ENCODE results near the gene RAD51B. TPM values are rescaled to one million over a fixed set of nuclear protein-coding genes. Genes with fewer than 3 reads are reported as not detected.
A peak's percentile ranks its signal among the peaks of the same experiment; 100 is the strongest.

RAD51B gene
- total and polyA plus RNA-seq, 8 donors, result 1.8 to 30.7 (median 15.3) TPM

- no peak for TF ChIP-seq POLR2A (IDR thresholded peaks at IDR 0.05)
- no peak for TF ChIP-seq CTCF (IDR thresholded peaks at IDR 0.05)
- no peak for TF ChIP-seq EP300 (IDR thresholded peaks at IDR 0.05)
- no peak for TF ChIP-seq POLR2AphosphoS5 (IDR thresholded peaks at IDR 0.05)
- H3K27ac ChIP-seq, result peak overlapping the region in 1 of 5 donors; percentile 75
- WGBS, 5 donors, result 76 to 89% (median 83%) methylated on average over 3 of the region's 3 CpGs
Observed at GRCh38 chr14:68574461-68574860, 754.9 kb downstream of the RAD51B start.

GRCh38 chr14:68574906-68575305 lies 755.3 kb downstream of the RAD51B start:
- no peaks in the 10 kb centered on the region for H3K9me3 ChIP-seq
- H3K27ac ChIP-seq, result peak overlapping the region in 1 of 5 donors; percentile 75
- H3K4me3 ChIP-seq, result no peak overlapping the region
- no peaks in the 10 kb centered on the region for H3K36me3 ChIP-seq
- H3K27me3 ChIP-seq, result no peaks in the 10 kb centered on the region
- intact Hi-C loops (cut with DNase I; ENCODE audit: low total_unique reads), result no loop called here
- no peak for DNase-seq
- TF ChIP-seq POLR2A (IDR thresholded peaks at IDR 0.05), result no peak
- TF ChIP-seq POLR2AphosphoS5 (IDR thresholded peaks at IDR 0.05), result no peak
- no peak for TF ChIP-seq EP300 (IDR thresholded peaks at IDR 0.05)
- no peak for TF ChIP-seq CTCF (IDR thresholded peaks at IDR 0.05)
- 66 to 88% (median 84%) methylated on average over 3 of the region's 3 CpGs for WGBS, 5 donors
- peaks cover 15 to 51% (median 29%) of the 10 kb centered on the region in 4 donors for H3K4me1 ChIP-seq

More at GRCh38 chr14:68574461-68574860, 754.9 kb downstream of the RAD51B start:
- Histone ChIP-seq H3K27me3 (no peaks in the 10 kb centered on the region), H3K4me1 (peaks cover 20 to 52% (median 34%) of the 10 kb centered on the region in 4 donors), H3K36me3 (no peaks in the 10 kb centered on the region), H3K9me3 (no peaks in the 10 kb centered on the region), H3K4me3 (no peak overlapping the region)
- DNase-seq, result no peak
- intact Hi-C loops (cut with DNase I; ENCODE audit: low total_unique reads), result no loop called here

- TF ChIP-seq EP300 (IDR thresholded peaks at IDR 0.05) (no peak), POLR2AphosphoS5 (IDR thresholded peaks at IDR 0.05) (no peak), CTCF (IDR thresholded peaks at IDR 0.05) (no peak), POLR2A (IDR thresholded peaks at IDR 0.05) (no peak)
- no peaks in the 10 kb centered on the region for H3K36me3 ChIP-seq
- H3K27ac ChIP-seq, result peak overlapping the region in 1 of 5 donors; percentile 75
- DNase-seq, result no peak
- H3K9me3 ChIP-seq, result no peaks in the 10 kb centered on the region
- no peaks in the 10 kb centered on the region for H3K27me3 ChIP-seq
- intact Hi-C loops (cut with DNase I; ENCODE audit: low total_unique reads), result no loop called here
- H3K4me3 ChIP-seq, result no peak overlapping the region
- peaks cover 10 to 51% (median 24%) of the 10 kb centered on the region in 4 donors for H3K4me1 ChIP-seq
- WGBS, 5 donors, result 63 to 97% (median 85%) methylated on average over 4 of the region's 4 CpGs
Observed at GRCh38 chr14:68575426-68575825, 755.8 kb downstream of the RAD51B start.

- TF ChIP-seq EP300 (IDR thresholded peaks at IDR 0.05), result no peak
- no peak for TF ChIP-seq CTCF (IDR thresholded peaks at IDR 0.05)
- TF ChIP-seq POLR2AphosphoS5 (IDR thresholded peaks at IDR 0.05), result no peak
- TF ChIP-seq POLR2A (IDR thresholded peaks at IDR 0.05), result no peak
- Histone ChIP-seq H3K9me3 (no peaks in the 10 kb centered on the region), H3K27me3 (no peaks in the 10 kb centered on the region), H3K36me3 (no peaks in the 10 kb centered on the region), H3K27ac (peak overlapping the region in 1 of 5 donors; percentile 75), H3K4me3 (no peak overlapping the region), H3K4me1 (peaks cover 9 to 52% (median 22%) of the 10 kb centered on the region in 4 donors)
- DNase-seq, result no peak
- intact Hi-C loops (cut with DNase I; ENCODE audit: low total_unique reads), result no loop called here
- 76 to 98% (median 88%) methylated on average over 2 of the region's 2 CpGs for WGBS, 5 donors
Observed at GRCh38 chr14:68576031-68576430, 756.5 kb downstream of the RAD51B start.
